Central memory CD8-positive, alpha-beta T cell (primary cell): ENCODE measurements around the gene ZBTB40.

Source experiments
- ATAC-seq: fragments of 150-1000 bp; cut with Tn5 transposase; replicated peaks from 2 replicates; pipeline ENCODE4 v1.10.0; 2022; ENCODE audit warnings: mild to moderate bottlenecking, moderate FRiP score, moderate number of reproducible peaks; ENCODE audit not compliant: poor library complexity, severe bottlenecking; ENCODE audit errors: extremely low read depth
- DNase-seq, 2 donors: peaks; one replicate each; pipeline ENCODE4 v3.0.0; 2021; ENCODE audit warnings: low spot score in 2 of 2
- H3K27ac Mint-ChIP-seq: one replicate; pipeline ENCODE4 v1.8.0; 2022; ENCODE audit warnings: low read depth, mild to moderate bottlenecking, moderate library complexity, mixed read lengths
- H3K27me3 Mint-ChIP-seq: one replicate; pipeline ENCODE4 v1.8.0; 2022; ENCODE audit warnings: mixed read lengths
- H3K36me3 Mint-ChIP-seq: one replicate; pipeline ENCODE4 v1.8.0; 2022; ENCODE audit warnings: mild to moderate bottlenecking, moderate library complexity, mixed read lengths; ENCODE audit not compliant: insufficient read depth
- H3K4me1 Mint-ChIP-seq: one replicate; pipeline ENCODE4 v1.8.0; 2022; ENCODE audit warnings: mixed read lengths
- H3K4me3 Mint-ChIP-seq: one replicate; pipeline ENCODE4 v1.8.0; 2022; ENCODE audit warnings: mild to moderate bottlenecking, moderate library complexity, mixed read lengths
- H3K9me3 Mint-ChIP-seq: one replicate; pipeline ENCODE4 v1.8.0; 2022; ENCODE audit warnings: mixed read lengths

Gene ZBTB40

GRCh38 chr1:22487781-22488180 lies 36.1 kb downstream of the ZBTB40 start:
- ATAC-seq (no peak), DNase-seq (no peak)
- Mint-ChIP-seq H3K36me3 (peaks cover 20% of the 10 kb centered on the region), H3K9me3 (no peaks in the 10 kb centered on the region), H3K4me1 (peaks cover 29% of the 10 kb centered on the region), H3K4me3 (no peak overlapping the region), H3K27me3 (no peaks in the 10 kb centered on the region), H3K27ac (no peak overlapping the region)

- Mint-ChIP-seq H3K27ac (no peak overlapping the region), H3K4me3 (no peak overlapping the region), H3K4me1 (peaks cover 27% of the 10 kb centered on the region), H3K27me3 (no peaks in the 10 kb centered on the region), H3K36me3 (peaks cover 24% of the 10 kb centered on the region), H3K9me3 (no peaks in the 10 kb centered on the region)
- ATAC-seq (no peak), DNase-seq (no peak)
These were observed 36.7 kb downstream of the ZBTB40 start for GRCh38 chr1:22488319-22488718.

GRCh38 chr1:22489278-22489677 lies 37.6 kb downstream of the ZBTB40 start:
- no peaks in the 10 kb centered on the region for H3K27me3 Mint-ChIP-seq
- no peak overlapping the region for H3K4me3 Mint-ChIP-seq
- ATAC-seq (no peak), DNase-seq (no peak)
- no peak overlapping the region for H3K27ac Mint-ChIP-seq
- peaks cover 25% of the 10 kb centered on the region for H3K4me1 Mint-ChIP-seq
- H3K9me3 Mint-ChIP-seq, result no peaks in the 10 kb centered on the region
- H3K36me3 Mint-ChIP-seq, result peaks cover 23% of the 10 kb centered on the region

- Mint-ChIP-seq H3K36me3 (peaks cover 23% of the 10 kb centered on the region), H3K4me1 (peaks cover 19% of the 10 kb centered on the region), H3K27me3 (no peaks in the 10 kb centered on the region), H3K4me3 (no peak overlapping the region), H3K9me3 (no peaks in the 10 kb centered on the region), H3K27ac (no peak overlapping the region)
- DNase-seq (no peak), ATAC-seq (no peak)
These were observed 38.2 kb downstream of the ZBTB40 start for GRCh38 chr1:22489823-22490222.

GRCh38 chr1:22490309-22490708 lies 38.7 kb downstream of the ZBTB40 start:
- Mint-ChIP-seq H3K4me1 (peaks cover 16% of the 10 kb centered on the region), H3K4me3 (no peak overlapping the region), H3K27ac (no peak overlapping the region), H3K27me3 (no peaks in the 10 kb centered on the region), H3K9me3 (no peaks in the 10 kb centered on the region), H3K36me3 (peaks cover 24% of the 10 kb centered on the region)
- DNase-seq (no peak), ATAC-seq (no peak)

GRCh38 chr1:22491995-22492715 lies 40.5 kb downstream of the ZBTB40 start:
- no peaks in the 10 kb centered on the region for H3K9me3 Mint-ChIP-seq
- ATAC-seq, result no peak
- peaks cover 7% of the 10 kb centered on the region for H3K4me1 Mint-ChIP-seq
- no peak for DNase-seq
- no peak overlapping the region for H3K4me3 Mint-ChIP-seq
- no peaks in the 10 kb centered on the region for H3K27me3 Mint-ChIP-seq
- H3K27ac Mint-ChIP-seq, result no peak overlapping the region
- peaks cover 31% of the 10 kb centered on the region for H3K36me3 Mint-ChIP-seq

GRCh38 chr1:22494144-22494543 lies 42.5 kb downstream of the ZBTB40 start:
- no peak for ATAC-seq
- no peak overlapping the region for H3K27ac Mint-ChIP-seq
- DNase-seq, result no peak
- peaks cover 7% of the 10 kb centered on the region for H3K4me1 Mint-ChIP-seq
- no peak overlapping the region for H3K4me3 Mint-ChIP-seq
- no peaks in the 10 kb centered on the region for H3K27me3 Mint-ChIP-seq
- H3K36me3 Mint-ChIP-seq, result peaks cover 36% of the 10 kb centered on the region
- no peaks in the 10 kb centered on the region for H3K9me3 Mint-ChIP-seq

- Mint-ChIP-seq H3K36me3 (peaks cover 37% of the 10 kb centered on the region), H3K27ac (no peak overlapping the region)
These were observed 43.4 kb downstream of the ZBTB40 start for GRCh38 chr1:22494943-22495579.

GRCh38 chr1:22496536-22497160 lies 45.0 kb downstream of the ZBTB40 start:
- Mint-ChIP-seq H3K4me1 (peaks cover 7% of the 10 kb centered on the region), H3K4me3 (no peak overlapping the region), H3K9me3 (no peaks in the 10 kb centered on the region), H3K27ac (no peak overlapping the region), H3K36me3 (peaks cover 30% of the 10 kb centered on the region), H3K27me3 (no peaks in the 10 kb centered on the region)
- ATAC-seq (no peak), DNase-seq (no peak)

More at GRCh38 chr1:22494943-22495579, 43.4 kb downstream of the ZBTB40 start:
- peaks cover 7% of the 10 kb centered on the region for H3K4me1 Mint-ChIP-seq
- H3K4me3 Mint-ChIP-seq, result no peak overlapping the region
- ATAC-seq (no peak), DNase-seq (no peak)
- H3K9me3 Mint-ChIP-seq, result no peaks in the 10 kb centered on the region
- no peaks in the 10 kb centered on the region for H3K27me3 Mint-ChIP-seq

GRCh38 chr1:22498463-22498862 lies 46.8 kb downstream of the ZBTB40 start:
- Mint-ChIP-seq H3K36me3 (peaks cover 17% of the 10 kb centered on the region), H3K9me3 (no peaks in the 10 kb centered on the region), H3K27me3 (no peaks in the 10 kb centered on the region), H3K27ac (no peak overlapping the region), H3K4me1 (peaks cover 5% of the 10 kb centered on the region), H3K4me3 (no peak overlapping the region)
- ATAC-seq, result no peak
- no peak for DNase-seq

GRCh38 chr1:22500058-22500457 lies 48.4 kb downstream of the ZBTB40 start:
- no peaks in the 10 kb centered on the region for H3K9me3 Mint-ChIP-seq
- H3K27me3 Mint-ChIP-seq, result no peaks in the 10 kb centered on the region
- H3K4me3 Mint-ChIP-seq, result no peak overlapping the region
- DNase-seq, result no peak
- no peaks in the 10 kb centered on the region for H3K4me1 Mint-ChIP-seq
- peaks cover 17% of the 10 kb centered on the region for H3K36me3 Mint-ChIP-seq
- no peak overlapping the region for H3K27ac Mint-ChIP-seq
- no peak for ATAC-seq

- DNase-seq, result no peak
- Mint-ChIP-seq H3K9me3 (no peaks in the 10 kb centered on the region), H3K36me3 (peaks cover 15% of the 10 kb centered on the region), H3K27me3 (no peaks in the 10 kb centered on the region), H3K27ac (no peak overlapping the region), H3K4me3 (no peak overlapping the region), H3K4me1 (no peaks in the 10 kb centered on the region)
- no peak for ATAC-seq
These were observed 48.8 kb downstream of the ZBTB40 start for GRCh38 chr1:22500471-22500870.

- H3K9me3 Mint-ChIP-seq, result no peaks in the 10 kb centered on the region
- DNase-seq (no peak), ATAC-seq (no peak)
- no peaks in the 10 kb centered on the region for H3K27me3 Mint-ChIP-seq
- no peak overlapping the region for H3K27ac Mint-ChIP-seq
- no peaks in the 10 kb centered on the region for H3K4me1 Mint-ChIP-seq
- no peak overlapping the region for H3K4me3 Mint-ChIP-seq
- peaks cover 21% of the 10 kb centered on the region for H3K36me3 Mint-ChIP-seq
These were observed 50.6 kb downstream of the ZBTB40 start for GRCh38 chr1:22502202-22502601.
